Measurements from ENCODE around the gene POLE.

Gene POLE

DNA sequence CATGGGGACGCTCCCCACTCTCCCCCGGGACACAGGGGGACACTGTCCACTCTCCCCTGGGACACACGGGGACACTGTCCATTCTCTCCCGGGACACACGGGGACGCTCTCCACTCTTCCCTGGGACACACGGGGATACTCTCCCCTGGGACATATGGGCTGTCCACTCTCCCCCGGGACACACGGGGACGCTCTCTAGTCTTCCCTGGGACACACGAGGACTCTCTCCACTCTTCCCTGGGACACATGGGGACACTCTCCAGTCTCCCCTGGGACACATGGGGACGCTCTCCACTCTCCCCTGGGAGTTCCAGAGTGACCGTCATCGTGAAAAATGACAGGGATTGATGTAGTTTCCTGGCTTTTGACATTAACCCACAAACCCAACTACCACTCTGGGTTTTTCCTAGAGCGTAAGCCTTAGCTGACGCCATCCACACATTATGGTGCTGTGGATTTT is 71.5 kb downstream of the POLE start:
- TF ChIP-seq, protein P1, sequence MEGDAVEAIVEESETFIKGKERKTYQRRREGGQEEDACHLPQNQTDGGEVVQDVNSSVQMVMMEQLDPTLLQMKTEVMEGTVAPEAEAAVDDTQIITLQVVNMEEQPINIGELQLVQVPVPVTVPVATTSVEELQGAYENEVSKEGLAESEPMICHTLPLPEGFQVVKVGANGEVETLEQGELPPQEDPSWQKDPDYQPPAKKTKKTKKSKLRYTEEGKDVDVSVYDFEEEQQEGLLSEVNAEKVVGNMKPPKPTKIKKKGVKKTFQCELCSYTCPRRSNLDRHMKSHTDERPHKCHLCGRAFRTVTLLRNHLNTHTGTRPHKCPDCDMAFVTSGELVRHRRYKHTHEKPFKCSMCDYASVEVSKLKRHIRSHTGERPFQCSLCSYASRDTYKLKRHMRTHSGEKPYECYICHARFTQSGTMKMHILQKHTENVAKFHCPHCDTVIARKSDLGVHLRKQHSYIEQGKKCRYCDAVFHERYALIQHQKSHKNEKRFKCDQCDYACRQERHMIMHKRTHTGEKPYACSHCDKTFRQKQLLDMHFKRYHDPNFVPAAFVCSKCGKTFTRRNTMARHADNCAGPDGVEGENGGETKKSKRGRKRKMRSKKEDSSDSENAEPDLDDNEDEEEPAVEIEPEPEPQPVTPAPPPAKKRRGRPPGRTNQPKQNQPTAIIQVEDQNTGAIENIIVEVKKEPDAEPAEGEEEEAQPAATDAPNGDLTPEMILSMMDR (IDR thresholded peaks at IDR 0.05), result no peak
- TF ChIP-seq ZFX (IDR thresholded peaks at IDR 0.05; ENCODE audit: borderline replicate concordance), result no peak
- H3K27ac ChIP-seq, result no peak overlapping the region

DNA sequence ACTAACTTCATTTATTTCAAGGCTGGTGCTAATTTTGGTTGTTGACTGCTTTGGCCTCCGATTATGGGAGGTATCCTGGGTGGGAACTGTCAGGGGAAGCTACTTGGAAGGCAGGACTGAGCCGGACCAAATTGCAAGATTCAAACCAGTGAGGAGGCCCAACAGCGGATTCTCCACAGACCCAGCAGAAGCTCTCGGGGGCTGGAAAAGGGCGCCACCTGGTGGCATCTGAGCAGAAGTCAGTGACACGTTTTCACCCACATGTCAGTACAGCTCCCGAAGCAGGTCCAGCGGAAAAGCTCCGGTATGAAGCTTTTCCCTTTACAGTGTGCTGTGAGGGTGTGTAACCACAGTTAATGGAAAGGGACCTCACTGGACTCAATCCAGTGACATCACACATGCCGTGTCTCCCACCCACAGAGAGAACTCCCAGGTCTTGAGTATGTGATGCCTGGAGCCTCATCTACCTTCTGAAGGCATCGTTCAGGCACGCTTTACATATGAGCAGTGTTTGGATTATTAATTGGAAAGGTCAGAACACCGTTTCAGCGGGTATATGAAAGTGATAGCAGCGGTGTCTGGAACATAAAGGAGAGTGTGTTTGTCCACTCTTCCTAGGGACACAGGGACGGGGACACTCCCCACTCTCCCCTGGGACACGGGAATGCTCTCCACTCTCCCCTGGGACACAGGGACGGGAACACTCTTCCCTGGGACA is 72.1 kb downstream of the POLE start:
- TF ChIP-seq, protein P1 (IDR thresholded peaks at IDR 0.05), result peak; percentile 97
- TF ChIP-seq ZFX (IDR thresholded peaks at IDR 0.05; ENCODE audit: borderline replicate concordance), result no peak
- H3K27ac ChIP-seq, result no peak overlapping the region

DNA sequence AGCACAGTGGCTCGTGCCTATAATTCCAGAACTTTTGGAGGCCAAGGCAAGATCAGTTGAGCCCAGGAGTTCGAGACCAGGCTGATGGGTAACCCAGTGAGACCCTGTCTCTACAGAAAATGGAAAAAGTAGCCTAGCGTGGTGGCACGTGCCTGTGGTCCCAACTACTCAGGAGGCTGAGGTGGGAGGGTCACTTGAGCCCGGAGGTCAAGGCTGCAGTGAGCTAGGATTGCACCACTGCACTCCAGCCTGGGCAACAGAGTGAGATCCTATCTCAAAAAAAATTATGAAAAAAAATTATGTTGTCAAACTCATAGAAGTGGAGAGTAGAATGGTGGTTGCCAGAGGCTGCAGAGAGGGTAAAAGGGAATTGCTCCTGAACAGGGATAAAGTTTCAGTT is 73.1 kb downstream of the POLE start:
- TF ChIP-seq ZFX (IDR thresholded peaks at IDR 0.05; ENCODE audit: borderline replicate concordance), result no peak
- TF ChIP-seq, protein P1 (IDR thresholded peaks at IDR 0.05), result no peak
- no peak overlapping the region for H3K27ac ChIP-seq

DNA sequence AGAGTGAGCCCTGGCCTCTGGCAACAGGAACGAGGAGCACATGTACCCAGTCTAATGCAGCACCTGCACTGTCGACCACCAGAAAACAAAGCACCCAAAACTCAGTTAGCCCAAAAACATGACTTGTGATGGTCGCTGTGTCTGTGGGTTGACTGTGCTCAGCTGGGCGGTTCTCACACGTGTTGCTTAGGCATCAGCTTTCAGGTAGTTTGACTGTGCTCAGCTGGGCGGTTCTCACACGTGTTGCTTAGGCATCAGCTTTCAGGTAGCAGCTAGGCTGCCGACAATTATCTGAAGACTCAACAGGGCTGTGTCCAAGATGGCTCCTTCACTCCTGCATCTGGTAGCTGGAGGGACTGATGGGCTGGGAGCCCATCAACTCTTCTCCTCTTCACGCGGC is 75.5 kb downstream of the POLE start:
- TF ChIP-seq, protein P1 (IDR thresholded peaks at IDR 0.05), result no peak
- TF ChIP-seq ZFX (IDR thresholded peaks at IDR 0.05; ENCODE audit: borderline replicate concordance), result no peak
- no peak overlapping the region for H3K27ac ChIP-seq

DNA sequence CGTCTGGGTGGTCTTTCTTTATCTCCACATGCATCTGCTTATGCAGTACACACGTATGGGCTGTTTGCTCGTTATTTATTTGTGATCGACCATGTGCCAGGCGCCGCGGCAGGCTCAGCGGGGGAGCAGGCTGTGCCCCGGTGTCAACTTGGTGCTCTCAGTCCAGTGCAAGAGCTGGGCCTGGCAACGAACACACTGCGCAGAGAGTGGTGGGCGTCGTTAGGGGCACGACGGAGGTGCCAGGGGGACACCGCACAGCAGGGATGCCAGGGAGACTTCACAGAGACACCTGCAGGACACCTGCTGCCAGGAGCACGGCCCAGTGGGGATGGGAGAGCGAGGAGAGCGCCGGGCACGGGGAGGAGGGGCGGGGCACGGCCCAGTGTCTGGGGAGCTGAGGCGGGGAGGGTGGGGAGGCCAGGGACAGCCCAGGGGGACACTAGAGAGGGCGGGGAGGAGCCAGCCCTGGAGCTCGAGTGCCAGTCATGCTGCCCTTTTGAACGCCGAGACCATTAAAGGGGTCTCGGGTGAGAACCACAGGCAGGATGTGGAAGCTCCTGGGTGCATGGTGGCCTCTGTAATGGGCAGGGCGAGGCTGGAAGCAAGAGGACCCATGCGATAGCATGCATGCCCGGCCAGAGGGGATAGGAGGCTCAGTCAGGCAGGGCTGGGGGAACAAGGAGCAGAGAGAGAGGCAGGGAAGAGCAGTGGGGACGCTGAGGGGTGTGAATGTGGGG is 76.1 kb downstream of the POLE start:
- no peak overlapping the region for H3K27ac ChIP-seq
- no peak for TF ChIP-seq ZFX (IDR thresholded peaks at IDR 0.05; ENCODE audit: borderline replicate concordance)
- TF ChIP-seq, protein P1 (IDR thresholded peaks at IDR 0.05), result no peak

DNA sequence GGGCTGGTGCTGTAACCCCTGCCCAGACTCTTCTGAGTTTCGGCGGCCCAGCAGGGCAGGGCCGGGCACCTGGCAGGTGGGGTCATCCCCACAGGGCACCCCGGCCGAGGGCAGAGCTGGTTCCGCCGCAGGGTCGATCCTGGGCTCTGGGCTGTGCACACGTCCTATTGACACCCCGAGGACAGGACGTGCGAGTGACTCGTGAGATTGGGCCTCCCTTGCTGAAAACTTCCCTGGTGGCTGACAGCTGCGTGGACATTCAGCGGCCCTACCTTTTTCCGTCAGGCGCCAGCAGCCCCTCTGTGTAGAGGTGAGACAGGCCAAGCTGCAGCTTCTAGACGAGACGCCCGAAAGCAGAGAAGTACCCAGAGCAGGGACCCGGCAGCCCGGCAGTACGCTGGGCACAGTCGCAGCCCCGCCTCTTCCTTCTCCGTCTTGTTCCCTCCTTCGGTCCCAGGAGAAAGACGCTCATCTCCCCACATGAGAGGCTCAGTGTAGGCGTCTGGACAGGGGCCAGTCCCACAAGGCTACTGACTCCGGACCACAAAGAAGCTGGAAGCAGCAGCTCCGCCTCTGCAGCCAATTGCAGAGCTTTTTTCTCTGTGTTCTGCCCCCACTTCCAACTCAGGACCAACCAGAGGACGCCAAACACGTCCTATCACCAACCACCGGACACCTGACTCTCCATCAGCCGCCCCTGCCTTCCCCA is 76.9 kb downstream of the POLE start, which contains the start of gene LRCOL1:
TSS of gene LRCOL1 (minus strand) at position 532 of the 709 bp plus-strand sequence. CDS start 4,331 bp downstream, outside the sequence.
- no peak for TF ChIP-seq ZFX (IDR thresholded peaks at IDR 0.05; ENCODE audit: borderline replicate concordance)
- TF ChIP-seq, protein P1 (IDR thresholded peaks at IDR 0.05), result no peak
- no peak within 1 kb of the TSS for H3K27ac ChIP-seq

Measured in 22Rv1 (cell line).